ENCODE data around the gene BASP1.
"Not testable (repeated sequence)": the region's sequence is repeated elsewhere in the genome, so short reads cannot be mapped to it uniquely, and the experiment has no call there.

DNA sequence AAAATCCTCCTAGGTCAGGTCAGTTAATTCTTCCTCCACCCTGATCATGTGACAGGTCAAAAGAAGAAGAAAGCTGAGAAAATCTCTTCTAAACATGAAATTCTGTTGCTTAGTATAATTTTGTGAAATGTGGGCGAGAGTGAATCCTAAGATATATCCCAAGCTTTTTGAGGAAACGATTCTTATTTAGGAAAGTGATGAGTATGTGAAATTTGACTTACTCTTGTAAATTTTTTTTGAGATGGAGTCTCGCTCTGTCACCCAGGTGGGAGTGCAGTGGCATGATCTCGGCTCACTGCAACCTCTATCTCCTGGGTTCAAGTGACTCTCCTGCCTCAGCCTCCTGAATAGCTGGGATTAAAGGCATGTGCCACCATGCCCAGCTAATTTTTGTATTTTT lies 93.1 kb downstream of the BASP1 start:
- TF ChIP-seq, protein P1, sequence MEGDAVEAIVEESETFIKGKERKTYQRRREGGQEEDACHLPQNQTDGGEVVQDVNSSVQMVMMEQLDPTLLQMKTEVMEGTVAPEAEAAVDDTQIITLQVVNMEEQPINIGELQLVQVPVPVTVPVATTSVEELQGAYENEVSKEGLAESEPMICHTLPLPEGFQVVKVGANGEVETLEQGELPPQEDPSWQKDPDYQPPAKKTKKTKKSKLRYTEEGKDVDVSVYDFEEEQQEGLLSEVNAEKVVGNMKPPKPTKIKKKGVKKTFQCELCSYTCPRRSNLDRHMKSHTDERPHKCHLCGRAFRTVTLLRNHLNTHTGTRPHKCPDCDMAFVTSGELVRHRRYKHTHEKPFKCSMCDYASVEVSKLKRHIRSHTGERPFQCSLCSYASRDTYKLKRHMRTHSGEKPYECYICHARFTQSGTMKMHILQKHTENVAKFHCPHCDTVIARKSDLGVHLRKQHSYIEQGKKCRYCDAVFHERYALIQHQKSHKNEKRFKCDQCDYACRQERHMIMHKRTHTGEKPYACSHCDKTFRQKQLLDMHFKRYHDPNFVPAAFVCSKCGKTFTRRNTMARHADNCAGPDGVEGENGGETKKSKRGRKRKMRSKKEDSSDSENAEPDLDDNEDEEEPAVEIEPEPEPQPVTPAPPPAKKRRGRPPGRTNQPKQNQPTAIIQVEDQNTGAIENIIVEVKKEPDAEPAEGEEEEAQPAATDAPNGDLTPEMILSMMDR (IDR thresholded peaks at IDR 0.05): not testable (repeated sequence)
- TF ChIP-seq POLR2A (IDR thresholded peaks at IDR 0.05): not testable (repeated sequence)
